Occipital lobe (tissue), 2 donors: Measurements from ENCODE around the gene NEMP2. TPM values are rescaled to one million over a fixed set of nuclear protein-coding genes. Genes with fewer than 3 reads are reported as not detected.

ENCODE experiments used
- DNase-seq: peaks from one replicate; lab custom pipeline; 2025; lab: John Stamatoyannopoulos, UW
- total RNA-seq: library from RNA; depleted of rRNA; stranded (reverse); fragments of >200 nt; gene quantifications from one replicate; pipeline ENCODE4 v1.2.3, GENCODE V29; 2014

The NEMP2 gene
- total RNA-seq, 1 donor from 2014 or later, result 3.4 TPM

DNA sequence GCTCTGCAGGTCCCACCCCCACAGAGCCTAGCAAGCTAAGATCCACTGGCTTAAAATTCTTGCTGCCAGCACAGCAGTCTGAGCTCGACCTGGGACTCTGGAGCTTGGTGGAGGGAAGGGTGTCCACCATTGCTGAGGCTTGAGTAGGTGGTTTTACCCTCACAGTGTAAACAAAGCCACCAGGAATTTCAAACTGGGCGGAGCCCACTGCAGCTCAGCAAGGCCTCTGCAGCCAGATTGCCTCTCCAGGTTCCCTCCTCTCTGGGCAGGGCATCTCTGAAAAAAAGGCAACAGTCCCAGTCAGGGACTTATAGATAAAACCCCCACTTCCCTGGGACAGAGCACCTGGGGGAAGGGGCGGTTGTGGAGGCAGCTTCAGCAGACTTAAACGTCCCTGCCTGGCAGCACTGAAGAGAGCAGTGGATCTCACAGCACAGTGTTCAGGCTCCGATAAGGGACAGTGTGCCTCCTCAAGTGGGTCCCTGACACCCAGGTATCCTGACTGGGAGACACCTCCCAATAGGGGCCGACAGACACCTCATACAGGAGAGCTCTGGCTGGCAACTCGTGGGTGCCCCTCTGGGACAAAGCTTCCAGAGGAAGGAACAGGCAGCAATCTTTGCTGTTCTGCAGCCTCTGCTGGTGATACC lies 20.0 kb upstream of the NEMP2 start:
- no peak for DNase-seq

DNA sequence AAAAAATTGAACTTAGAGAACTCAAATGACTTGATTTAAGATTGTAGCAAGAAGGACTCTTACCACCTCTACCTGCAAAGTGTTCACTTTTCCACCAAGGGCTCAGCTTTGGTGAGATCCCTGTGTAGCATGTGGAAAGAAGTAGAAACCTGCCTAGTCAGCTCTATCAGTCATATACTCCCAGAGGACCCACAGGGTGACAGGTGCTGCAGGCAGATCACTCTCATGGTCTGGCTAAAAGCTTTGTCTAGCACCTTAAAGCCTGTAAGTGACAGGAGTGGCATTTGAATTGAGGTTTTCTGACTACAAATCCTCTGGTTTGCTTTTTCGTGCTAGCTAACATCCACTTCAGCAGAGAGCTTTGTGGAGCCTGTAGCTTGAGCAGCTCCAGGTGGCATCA lies 18.7 kb upstream of the NEMP2 start:
- DNase-seq, result no peak

DNA sequence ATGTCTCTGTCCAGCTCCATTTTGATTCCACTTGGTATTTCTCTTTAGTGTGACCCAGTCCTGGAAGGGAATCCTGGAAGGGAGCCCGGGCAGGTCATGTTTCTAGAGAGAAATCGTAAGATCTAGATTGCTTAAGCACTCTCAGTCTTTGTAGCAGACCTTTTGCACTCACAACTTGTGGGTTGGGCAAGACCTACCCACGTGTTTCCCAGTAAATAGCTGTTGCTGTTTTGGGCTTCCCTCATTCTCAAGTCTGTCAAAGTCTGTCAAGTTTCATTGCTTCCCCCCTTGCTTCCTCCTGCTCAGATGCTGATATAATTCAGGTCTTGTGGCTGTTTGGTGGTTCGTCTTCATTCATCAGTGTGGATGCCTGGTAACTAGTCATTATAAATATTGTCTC lies 17.4 kb upstream of the NEMP2 start:
- no peak for DNase-seq

DNA sequence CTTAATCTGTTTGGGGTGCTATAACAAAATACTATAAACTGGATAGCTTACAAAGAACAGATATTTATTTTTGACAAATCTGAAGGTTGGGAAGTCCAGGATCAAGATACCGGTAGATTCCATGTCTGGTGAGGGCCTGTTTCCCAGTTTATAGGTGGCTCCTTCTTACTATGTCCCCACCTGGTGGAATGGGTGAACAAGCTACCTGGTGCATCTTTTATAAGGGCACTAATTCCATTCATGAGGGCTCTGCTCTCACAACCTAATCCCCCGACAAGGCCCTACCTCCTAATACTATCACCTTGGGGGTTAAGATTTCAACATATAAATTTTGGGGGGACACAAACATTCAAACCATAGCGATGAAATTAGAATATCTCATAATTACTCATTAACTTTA lies 15.6 kb upstream of the NEMP2 start:
- DNase-seq, result no peak

DNA sequence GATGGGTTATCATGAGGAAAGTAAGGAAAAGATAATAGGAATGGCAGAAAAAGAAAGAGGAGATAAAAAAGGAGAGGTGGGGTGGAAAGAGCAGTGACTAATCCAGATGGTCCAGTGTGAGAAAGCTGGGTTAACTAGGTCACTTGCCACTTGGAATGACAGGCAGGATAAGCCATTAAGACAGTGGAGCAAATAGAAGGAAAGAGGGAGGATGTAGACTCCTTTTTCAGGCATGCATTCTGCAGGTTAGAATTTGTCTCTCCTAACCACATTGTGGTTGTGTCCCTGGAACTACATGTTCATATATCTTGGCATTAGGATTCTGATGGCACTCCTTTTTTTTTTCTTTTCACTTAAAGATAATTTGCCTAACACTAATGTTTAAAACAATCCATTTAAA lies 13.4 kb upstream of the NEMP2 start:
- no peak for DNase-seq

DNA sequence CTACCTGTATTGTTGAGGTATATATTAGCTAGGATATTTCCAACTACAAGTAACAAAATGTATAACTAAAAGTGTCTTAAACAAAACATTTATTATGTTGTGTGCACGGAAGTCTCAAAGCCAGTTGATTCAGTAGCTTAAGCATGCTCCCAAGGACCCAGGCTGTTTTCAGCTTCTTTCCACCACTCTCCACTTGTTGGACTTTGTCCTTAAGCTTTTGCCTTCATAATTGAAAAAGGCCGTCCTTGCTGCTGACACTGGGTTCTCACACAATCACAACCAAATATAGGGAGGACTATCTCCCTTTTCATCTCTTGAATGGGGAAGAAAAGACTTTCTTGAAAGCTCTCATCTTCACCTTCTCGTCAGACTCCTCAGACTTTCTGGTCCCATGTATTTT lies 12.2 kb upstream of the NEMP2 start:
- DNase-seq, result no peak

DNA sequence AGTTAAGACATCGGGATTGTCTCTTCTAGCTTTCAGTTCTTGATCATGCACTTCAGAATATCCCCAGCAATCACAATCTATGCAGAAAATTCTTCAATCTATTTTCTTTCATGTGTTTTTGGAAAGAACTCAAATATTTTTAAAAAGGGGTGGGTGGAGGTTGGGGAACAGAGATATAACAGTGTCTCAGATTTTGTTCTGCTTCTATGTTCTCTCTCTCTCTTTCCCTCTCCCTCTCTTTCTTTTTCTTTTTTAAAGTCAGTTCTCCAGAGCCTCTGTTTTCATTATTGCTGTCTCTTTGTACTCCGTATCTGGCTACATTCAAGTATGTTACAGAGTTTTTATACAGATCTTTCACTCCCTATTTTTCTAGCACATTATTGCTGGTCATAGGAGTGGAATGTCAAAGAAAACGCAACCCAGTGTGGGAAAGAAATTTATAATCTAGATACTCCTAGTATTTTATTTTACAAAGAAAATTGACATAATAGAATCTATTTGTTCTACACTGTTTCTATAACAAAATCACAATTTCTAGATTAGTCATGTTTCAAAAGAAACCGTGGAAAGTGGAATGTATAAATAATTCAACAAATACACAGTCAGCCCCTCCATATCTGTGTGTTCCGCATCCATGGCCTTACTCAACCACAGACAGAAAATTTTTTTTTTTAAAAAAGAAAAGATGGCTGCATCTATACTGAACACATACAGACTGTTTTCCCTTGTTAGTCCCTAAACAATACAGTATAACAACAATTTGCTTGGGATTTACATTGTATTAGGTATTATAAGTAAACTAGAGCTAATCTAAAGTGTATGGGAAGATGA lies 11.2 kb upstream of the NEMP2 start:
- no peak for DNase-seq

DNA sequence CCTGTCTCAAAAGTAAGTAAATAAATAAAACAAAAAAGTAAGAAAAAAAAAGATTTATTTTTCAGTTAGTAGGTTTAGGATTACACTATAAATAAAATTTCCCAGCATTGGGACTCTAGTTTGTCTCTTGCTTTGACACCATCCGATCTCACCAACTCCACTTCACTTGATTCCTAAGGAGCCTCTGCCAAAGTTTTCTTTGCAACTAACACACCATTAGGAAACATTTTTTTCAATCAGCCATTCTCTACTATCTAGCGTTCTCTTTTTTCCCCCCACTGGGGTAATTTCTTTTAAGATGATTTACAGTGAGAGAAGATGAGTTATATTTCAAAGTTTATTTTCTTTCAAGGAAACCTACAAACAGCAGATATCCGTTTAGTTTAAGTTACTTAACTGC lies 10.6 kb upstream of the NEMP2 start:
- DNase-seq, result no peak

DNA sequence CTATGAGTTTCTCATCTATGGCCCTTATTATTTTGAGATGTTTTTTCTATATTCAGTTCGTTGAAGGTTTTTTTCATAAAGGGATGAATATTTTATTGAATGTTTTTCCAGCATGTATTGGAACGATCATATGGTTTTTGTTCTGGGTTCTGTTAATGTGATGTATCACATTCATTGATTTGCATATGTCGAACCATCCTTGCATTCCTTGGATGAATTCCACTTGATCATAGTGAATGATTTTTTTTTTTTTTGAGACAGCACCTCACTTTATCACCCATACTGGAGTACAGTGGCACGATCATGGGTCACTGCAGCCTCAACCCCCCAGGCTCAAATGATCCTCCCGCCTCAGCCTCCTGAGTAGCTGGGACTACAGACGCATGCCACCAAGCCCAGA lies 5.5 kb upstream of the NEMP2 start:
- no peak for DNase-seq

DNA sequence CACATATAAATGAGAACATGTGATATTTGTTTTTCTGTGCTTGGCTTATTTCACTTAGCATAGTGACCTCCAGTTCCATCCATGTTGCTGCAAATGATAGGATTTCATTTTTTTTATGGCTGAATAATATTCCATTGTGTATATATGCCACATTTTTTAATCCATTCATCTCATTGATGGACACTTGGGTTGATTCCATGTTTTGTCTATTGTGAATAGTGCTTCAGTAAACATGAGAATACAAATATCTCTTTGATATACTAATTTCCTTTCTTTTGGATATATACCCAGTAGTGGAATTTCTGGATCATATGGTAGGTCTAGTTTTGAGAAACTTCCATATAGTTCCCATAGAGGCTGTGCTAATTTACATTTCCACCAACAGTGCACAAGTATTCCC lies 3.7 kb upstream of the NEMP2 start:
- no peak for DNase-seq

DNA sequence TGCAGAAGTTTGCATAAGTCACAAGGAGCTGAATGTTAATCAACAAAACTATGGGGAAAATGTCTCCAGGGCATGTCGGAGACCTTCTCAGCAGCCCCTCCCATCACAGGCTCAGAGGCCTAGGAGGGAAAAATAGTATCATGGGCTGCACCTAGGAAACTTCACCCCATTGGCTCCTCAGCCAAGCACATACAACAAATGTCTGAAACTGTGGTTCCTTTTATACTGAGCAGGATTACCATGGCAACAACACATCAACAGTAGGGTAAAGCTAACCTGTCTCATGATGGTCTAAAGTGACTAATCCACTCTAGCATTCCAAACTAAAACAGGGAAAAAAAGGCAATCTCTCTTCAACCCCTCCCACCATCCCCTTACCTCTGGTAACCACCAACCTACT lies 3.2 kb upstream of the NEMP2 start:
- DNase-seq, result no peak

DNA sequence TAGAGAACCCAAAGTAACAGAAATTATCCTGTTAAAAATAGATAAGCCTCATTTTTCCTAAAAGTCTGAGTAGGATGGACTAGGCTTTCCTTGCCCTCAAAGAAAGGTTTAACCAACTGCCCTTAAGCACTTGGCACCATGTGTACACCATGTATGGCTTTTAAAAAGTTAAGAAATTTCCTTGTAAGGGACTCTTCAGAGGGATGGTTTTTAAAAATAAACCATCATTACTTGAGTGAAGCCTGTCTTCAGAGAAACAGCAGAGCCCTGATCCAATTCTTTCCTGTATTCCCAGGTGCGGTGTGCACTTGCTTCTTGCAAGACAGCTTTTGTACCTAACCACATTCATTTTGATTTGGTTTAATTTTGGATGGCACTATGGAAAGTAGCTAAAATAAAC lies 1.1 kb upstream of the NEMP2 start:
- no peak for DNase-seq

DNA sequence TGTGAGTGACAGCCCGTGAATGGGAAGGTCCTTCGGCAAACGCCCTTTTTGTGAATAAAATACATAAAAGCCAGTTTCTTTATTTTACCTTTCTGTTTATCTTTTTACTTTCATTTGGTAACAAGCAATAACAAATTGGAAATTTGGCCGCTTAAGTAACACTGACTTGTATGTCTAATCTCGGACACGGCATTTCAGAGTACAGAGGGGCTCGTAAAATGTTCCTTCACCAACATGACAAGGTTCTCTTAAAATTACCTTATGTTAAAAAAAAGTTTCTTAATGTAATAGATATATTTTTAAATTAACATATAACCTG lies 558 bp upstream of the NEMP2 start:
- no peak for DNase-seq

DNA sequence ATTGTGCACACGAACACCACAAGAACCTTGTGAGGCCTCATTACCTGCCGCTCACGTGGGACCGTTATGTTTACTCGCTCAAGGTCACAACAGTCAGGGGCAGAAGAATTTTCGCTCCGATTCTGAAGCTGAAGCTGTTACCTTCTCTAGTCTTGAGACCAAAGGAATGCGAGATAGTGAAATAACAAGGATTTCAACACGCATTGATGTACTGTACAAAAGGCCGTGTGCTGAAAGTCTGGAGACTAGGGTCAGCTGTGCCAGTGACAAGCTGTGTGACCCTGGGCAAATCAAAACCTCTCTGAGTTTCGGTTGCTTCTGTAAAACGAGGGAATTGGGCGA lies 583 bp downstream of the NEMP2 start:
- DNase-seq, result no peak

DNA sequence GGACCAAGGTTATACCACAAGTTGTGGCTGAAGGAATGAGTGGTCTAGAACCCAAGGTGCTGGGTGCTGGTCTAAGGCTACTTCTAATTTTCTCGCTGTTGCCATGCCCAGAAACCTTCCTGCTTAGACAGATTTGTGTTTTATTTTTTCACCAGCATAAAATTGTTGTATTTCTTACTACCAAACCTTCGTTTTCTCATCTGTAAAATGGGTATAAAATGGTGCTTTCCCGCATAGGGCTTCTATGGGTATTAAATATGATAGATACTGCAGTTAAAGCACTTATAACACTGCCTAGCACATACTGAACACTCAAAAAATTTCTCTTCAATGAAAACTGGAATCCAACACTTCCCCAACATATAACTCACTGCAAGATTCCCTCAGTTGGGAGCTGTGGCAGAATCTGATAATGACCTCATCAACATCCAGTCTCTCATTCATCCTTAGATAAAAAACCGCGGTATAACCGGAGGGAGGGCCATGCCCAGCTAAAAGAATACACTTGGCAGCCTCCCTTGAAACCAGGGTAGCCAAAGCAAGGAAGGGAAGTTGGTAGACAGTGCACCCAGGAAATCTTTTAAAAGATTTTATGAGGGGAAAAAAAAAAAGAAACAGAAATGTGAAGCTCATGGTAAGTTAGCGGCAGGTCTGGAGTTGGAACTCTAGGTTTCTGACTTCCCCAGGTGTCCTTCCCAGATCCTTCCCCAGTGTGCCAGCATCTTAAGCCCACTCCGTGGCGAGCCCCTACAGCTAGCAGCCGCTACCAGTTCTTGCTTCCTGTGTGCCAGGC lies 1.2 kb downstream of the NEMP2 start:
- no peak for DNase-seq

DNA sequence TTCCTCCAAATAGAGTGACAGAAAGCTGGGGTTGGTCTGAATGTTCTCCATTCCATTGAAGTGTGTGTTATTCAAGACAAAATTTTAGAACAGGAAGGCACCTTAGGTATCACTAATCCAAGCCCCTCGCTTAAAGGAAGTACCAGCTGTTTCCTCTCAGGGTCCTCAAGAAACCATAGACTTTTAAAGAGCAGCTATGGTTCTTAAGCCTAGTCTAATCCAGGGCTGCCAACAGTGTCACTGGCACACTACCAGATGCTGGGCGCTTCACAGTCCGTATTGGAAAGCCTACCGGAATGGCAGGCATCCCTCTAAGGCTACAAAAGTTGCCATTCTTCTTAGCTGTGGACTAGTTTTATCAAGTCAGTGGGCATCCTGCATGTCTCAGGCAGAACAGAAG lies 1.9 kb downstream of the NEMP2 start:
- DNase-seq, result no peak

DNA sequence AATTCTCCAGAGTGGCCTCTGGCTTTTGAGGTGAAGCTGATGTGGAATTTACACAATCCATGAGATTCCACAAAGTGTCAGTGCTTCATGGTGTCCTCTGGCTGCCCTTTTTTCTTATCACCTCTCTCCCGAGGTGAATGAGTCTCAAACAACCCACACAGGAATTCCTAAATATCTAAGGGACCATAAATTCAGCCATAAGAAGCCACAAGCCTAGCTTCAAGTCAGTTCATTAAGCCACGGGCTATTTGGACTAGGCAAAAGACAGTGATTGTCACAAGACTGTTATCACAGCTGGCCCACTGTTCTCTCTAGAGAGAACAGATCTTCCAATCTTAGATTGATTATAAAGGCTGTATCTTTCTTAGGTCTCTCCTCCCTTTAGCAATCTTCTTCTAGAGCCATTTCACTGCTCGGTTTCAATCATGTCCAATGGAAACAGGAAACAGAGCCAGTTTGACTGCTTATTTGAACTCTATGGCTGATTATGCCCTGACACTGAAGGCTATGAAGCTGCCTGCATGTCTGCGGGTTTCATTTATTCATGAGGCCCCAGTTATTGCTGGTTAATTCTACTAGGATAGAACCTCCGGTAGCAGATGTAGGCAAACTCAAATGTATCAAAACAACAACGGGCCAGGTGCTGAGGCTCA lies 4.1 kb downstream of the NEMP2 start:
- DNase-seq, result no peak

DNA sequence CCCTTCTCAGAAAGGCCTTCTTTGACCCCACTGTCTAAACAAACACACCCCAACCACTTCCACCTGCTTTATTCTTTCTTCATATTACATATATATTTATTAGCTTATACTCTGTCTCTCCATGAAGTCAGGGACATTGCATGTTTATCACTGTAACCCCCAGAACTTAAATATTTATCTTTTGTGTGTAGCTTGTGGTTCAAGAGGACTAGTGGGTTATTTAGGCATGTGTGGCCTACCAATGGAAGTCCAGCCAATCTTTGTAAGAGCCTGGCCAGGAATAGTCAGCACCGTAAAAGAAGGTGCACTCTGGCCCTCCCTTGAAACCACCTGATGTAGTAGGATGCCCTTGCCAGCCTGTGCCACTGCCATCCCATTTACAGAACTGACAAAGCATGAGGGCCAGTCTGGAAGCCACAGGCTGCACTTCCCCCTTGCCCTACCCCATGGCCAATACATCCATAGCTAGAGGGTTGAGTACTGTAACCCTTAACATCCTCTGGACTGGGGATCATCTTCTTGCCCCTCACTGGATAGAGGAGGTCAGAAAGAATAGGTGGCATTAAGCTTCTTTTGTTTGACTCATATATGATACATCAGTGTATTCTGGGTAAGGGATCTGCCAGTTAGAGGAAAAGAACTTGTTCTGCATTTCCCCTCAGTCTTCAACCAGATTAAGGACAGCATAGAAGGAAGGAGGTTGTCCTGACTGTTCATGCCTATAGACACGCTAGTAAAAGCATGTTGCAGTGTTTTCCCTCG lies 4.9 kb downstream of the NEMP2 start:
- no peak for DNase-seq

DNA sequence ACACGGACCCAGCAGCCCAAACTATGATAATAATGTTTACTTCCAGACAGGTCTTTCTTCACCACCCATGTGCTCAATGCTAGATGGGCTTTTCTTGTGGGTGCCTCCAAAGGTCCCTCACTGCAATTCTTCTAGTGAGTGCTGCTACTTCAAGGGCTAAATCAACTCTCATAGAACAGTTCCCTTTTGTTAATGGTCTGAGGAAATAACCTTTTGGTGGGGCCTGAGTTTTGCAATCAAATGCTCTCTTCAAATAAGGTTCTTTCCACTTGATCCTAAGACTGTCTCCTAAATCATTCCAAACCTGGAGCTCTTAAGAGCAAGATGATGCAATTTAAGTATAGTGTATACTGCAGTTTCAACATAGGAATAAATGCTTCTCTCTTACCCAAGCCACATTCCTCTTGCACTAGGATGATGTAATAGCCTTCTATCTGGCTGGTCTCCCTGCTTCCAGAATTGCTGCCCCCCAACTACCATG lies 6.0 kb downstream of the NEMP2 start:
- DNase-seq, result no peak

DNA sequence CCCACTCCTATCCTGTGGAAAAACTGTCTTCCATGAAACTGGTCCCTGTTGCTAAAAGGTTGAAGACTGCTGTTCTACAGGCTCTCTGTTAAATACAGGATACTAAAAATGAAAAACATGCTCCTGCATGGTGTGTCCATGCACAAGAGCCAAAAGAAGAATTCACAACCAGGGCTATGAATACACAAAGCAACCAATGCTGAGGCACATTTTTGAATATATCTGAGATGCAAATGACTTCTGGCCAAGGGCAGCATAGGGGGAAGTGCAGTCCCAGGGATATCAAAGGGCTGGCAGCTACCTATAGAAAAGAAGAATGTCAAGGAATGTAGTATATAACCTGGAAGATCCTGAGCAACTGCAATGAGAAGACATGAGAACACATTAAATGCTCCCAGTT lies 6.6 kb downstream of the NEMP2 start:
- DNase-seq, result no peak

DNA sequence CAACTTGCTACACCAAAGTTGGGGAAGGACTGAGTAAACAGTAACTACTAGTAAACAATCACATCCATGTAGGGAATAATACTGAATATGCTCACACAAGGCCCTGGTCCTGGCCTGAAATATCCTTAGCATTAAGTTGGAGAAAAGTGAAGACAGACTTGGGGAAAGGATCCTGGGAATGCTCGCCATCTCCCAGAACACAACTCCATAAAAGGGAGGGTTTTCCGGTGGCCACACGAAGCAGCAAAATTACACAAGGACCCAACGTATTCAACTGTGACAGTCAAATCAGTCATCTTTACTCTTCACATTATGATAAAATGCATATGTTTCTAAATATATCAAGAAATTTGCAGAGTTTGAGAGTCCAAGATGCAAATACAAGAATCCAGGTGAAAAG lies 7.3 kb downstream of the NEMP2 start:
- DNase-seq, result no peak
